Subcutaneous abdominal adipose tissue (tissue), 5 donors: ENCODE results near the gene CCR3.

Experiments used
- H3K27ac ChIP-seq: one replicate; pipeline ENCODE4 v1.7.0; 2013; ENCODE audit warnings: low read depth, mild to moderate bottlenecking, inconsistent platforms, low read length, moderate library complexity
- H3K27me3 ChIP-seq, 5 donors: one replicate each; pipeline ENCODE4 v1.7.0; 2013; ENCODE audit warnings: low read length in 5 of 5, inconsistent platforms in 1 of 5; ENCODE audit not compliant: control insufficient read depth in 5 of 5, insufficient read depth in 4 of 5
- H3K36me3 ChIP-seq, 5 donors: one replicate each; pipeline ENCODE4 v1.7.0; 2013; ENCODE audit warnings: low read length in 5 of 5; ENCODE audit not compliant: control insufficient read depth in 5 of 5, insufficient read depth in 5 of 5
- H3K4me1 ChIP-seq, 5 donors: one replicate each; pipeline ENCODE4 v1.7.0; 2013; ENCODE audit warnings: low read length in 5 of 5, mild to moderate bottlenecking in 3 of 5, moderate library complexity in 1 of 5; ENCODE audit not compliant: control insufficient read depth in 5 of 5, insufficient read depth in 5 of 5
- H3K4me3 ChIP-seq, 5 donors: one replicate each; pipeline ENCODE4 v1.7.0; 2013; ENCODE audit warnings: low read length in 5 of 5, low read depth in 1 of 5
- H3K9ac ChIP-seq, 5 donors: one replicate each; pipeline ENCODE4 v1.7.0; 2013; ENCODE audit warnings: low read length in 5 of 5, mild to moderate bottlenecking in 4 of 5, moderate library complexity in 3 of 5
- H3K9me3 ChIP-seq, 5 donors: one replicate each; pipeline ENCODE4 v1.7.0; 2013; ENCODE audit warnings: low read length in 5 of 5; ENCODE audit not compliant: control insufficient read depth in 5 of 5
- donor health status: healthy.
- donor health status: healthy.
- donor health status: healthy.
- donor health status: healthy.
- donor health status: healthy.

Gene CCR3

GRCh38 chr3:46293035-46293724, 50.9 kb downstream of the CCR3 start:
- H3K36me3 ChIP-seq: no peaks in the 10 kb centered on the region
- H3K27me3 ChIP-seq: no peaks in the 10 kb centered on the region
- peaks cover 0 to 14% (median 0%) of the 10 kb centered on the region in 5 donors for H3K4me1 ChIP-seq
- no peak overlapping the region for H3K9ac ChIP-seq
- H3K4me3 ChIP-seq: no peak overlapping the region
- H3K27ac ChIP-seq: no peak overlapping the region
- H3K9me3 ChIP-seq: no peaks in the 10 kb centered on the region

GRCh38 chr3:46293991-46294833, 52.0 kb downstream of the CCR3 start:
- H3K36me3 ChIP-seq: no peaks in the 10 kb centered on the region
- H3K4me1 ChIP-seq: peaks cover 0 to 24% (median 0%) of the 10 kb centered on the region in 5 donors
- no peak overlapping the region for H3K4me3 ChIP-seq
- no peaks in the 10 kb centered on the region for H3K9me3 ChIP-seq
- no peaks in the 10 kb centered on the region for H3K27me3 ChIP-seq
- H3K27ac ChIP-seq: no peak overlapping the region
- H3K9ac ChIP-seq: no peak overlapping the region

- H3K9ac ChIP-seq: no peak overlapping the region
- no peaks in the 10 kb centered on the region for H3K9me3 ChIP-seq
- H3K4me1 ChIP-seq: peaks cover 0 to 36% (median 0%) of the 10 kb centered on the region in 5 donors
- no peaks in the 10 kb centered on the region for H3K27me3 ChIP-seq
- H3K4me3 ChIP-seq: no peak overlapping the region
- no peak overlapping the region for H3K27ac ChIP-seq
- no peaks in the 10 kb centered on the region for H3K36me3 ChIP-seq
Observed at GRCh38 chr3:46296826-46297225, 54.6 kb downstream of the CCR3 start.

GRCh38 chr3:46297658-46298423, 55.6 kb downstream of the CCR3 start:
- Histone ChIP-seq H3K4me3 (no peak overlapping the region), H3K9ac (no peak overlapping the region), H3K9me3 (no peaks in the 10 kb centered on the region), H3K36me3 (no peaks in the 10 kb centered on the region), H3K4me1 (peaks cover 0 to 36% (median 0%) of the 10 kb centered on the region in 5 donors), H3K27me3 (no peaks in the 10 kb centered on the region), H3K27ac (no peak overlapping the region)

GRCh38 chr3:46298871-46299607, 56.8 kb downstream of the CCR3 start:
- peaks cover 0 to 36% (median 0%) of the 10 kb centered on the region in 5 donors for H3K4me1 ChIP-seq
- no peak overlapping the region for H3K27ac ChIP-seq

GRCh38 chr3:46299608-46300460, 57.6 kb downstream of the CCR3 start:
- Histone ChIP-seq H3K4me3 (no peak overlapping the region), H3K27ac (no peak overlapping the region), H3K27me3 (no peaks in the 10 kb centered on the region), H3K4me1 (peaks cover 0 to 36% (median 0%) of the 10 kb centered on the region in 5 donors), H3K36me3 (no peaks in the 10 kb centered on the region), H3K9ac (no peak overlapping the region), H3K9me3 (no peaks in the 10 kb centered on the region)

More at GRCh38 chr3:46298871-46299607, 56.8 kb downstream of the CCR3 start:
- no peak overlapping the region for H3K9ac ChIP-seq
- H3K27me3 ChIP-seq: no peaks in the 10 kb centered on the region
- H3K36me3 ChIP-seq: no peaks in the 10 kb centered on the region
- no peaks in the 10 kb centered on the region for H3K9me3 ChIP-seq
- H3K4me3 ChIP-seq: no peak overlapping the region

- H3K36me3 ChIP-seq: no peaks in the 10 kb centered on the region
- no peak overlapping the region for H3K9ac ChIP-seq
- H3K4me3 ChIP-seq: no peak overlapping the region
- H3K4me1 ChIP-seq: peaks cover 0 to 36% (median 0%) of the 10 kb centered on the region in 5 donors
- H3K27ac ChIP-seq: no peak overlapping the region
- no peaks in the 10 kb centered on the region for H3K9me3 ChIP-seq
- H3K27me3 ChIP-seq: no peaks in the 10 kb centered on the region
Observed at GRCh38 chr3:46300461-46300789, 58.2 kb downstream of the CCR3 start.

GRCh38 chr3:46301122-46301835, 59.0 kb downstream of the CCR3 start:
- no peak overlapping the region for H3K9ac ChIP-seq
- no peaks in the 10 kb centered on the region for H3K36me3 ChIP-seq
- H3K4me3 ChIP-seq: no peak overlapping the region
- no peaks in the 10 kb centered on the region for H3K27me3 ChIP-seq
- peaks cover 0 to 36% (median 0%) of the 10 kb centered on the region in 5 donors for H3K4me1 ChIP-seq
- H3K9me3 ChIP-seq: no peaks in the 10 kb centered on the region
- H3K27ac ChIP-seq: no peak overlapping the region
